ENCODE results near the gene FKBP9. TPM values are rescaled to one million over a fixed set of nuclear protein-coding genes. Genes with fewer than 3 reads are reported as not detected.

Gene FKBP9
- polyA plus RNA-seq, 1 donor from 2014 or later: 2.8 TPM

- TF ChIP-seq SMC3 (conservative IDR thresholded peaks at IDR 0.05; ENCODE audit: poor library complexity) (no peak), EP300 (conservative IDR thresholded peaks at IDR 0.05; ENCODE audit: poor library complexity, severe bottlenecking) (no peak), CTCF (IDR thresholded peaks at IDR 0.05; ENCODE audit: poor library complexity, severe bottlenecking) (no peak), POLR2AphosphoS5 (IDR thresholded peaks at IDR 0.05) (no peak), MXI1 (conservative IDR thresholded peaks at IDR 0.05; ENCODE audit: poor library complexity, severe bottlenecking) (no peak), RAD21 (conservative IDR thresholded peaks at IDR 0.05) (no peak), EZH2 (IDR thresholded peaks at IDR 0.05; ENCODE audit: borderline replicate concordance, insufficient read depth, low read length, poor library complexity, severe bottlenecking) (no peak), REST (IDR thresholded peaks at IDR 0.05; ENCODE audit: borderline replicate concordance) (no peak)
- Histone ChIP-seq H3K27ac (ENCODE audit: low read length) (no peak overlapping the region), H2AFZ (ENCODE audit: low read depth, low read length) (no peak overlapping the region), H3K4me2 (ENCODE audit: low read length) (no peak overlapping the region), H3K9ac (ENCODE audit: low read length) (no peak overlapping the region), H3K79me2 (replicated peaks; ENCODE audit: insufficient read depth, low read length) (peaks cover 19% of the 10 kb centered on the region), H3K27me3 (ENCODE audit: insufficient read depth, low read depth, low read length) (no peaks in the 10 kb centered on the region), H3F3A (ENCODE audit: insufficient read depth, low read length, poor library complexity, severe bottlenecking) (no peaks in the 10 kb centered on the region), H3K36me3 (ENCODE audit: insufficient read depth, low read length) (no peaks in the 10 kb centered on the region), H3K9me2 (ENCODE audit: insufficient read depth, low read length) (no peaks in the 10 kb centered on the region), H3K4me3 (ENCODE audit: low read length) (no peak overlapping the region), H3K9me3 (ENCODE audit: low read length) (no peaks in the 10 kb centered on the region), H4K20me1 (ENCODE audit: insufficient read depth) (no peaks in the 10 kb centered on the region)
Measured at GRCh38 chr7:32936689-32937088, 20.6 kb upstream of the FKBP9 start.

- no peak for TF ChIP-seq EZH2 (IDR thresholded peaks at IDR 0.05; ENCODE audit: borderline replicate concordance, insufficient read depth, low read length, poor library complexity, severe bottlenecking)
- no peak for TF ChIP-seq SMC3 (conservative IDR thresholded peaks at IDR 0.05; ENCODE audit: poor library complexity)
- no peak for TF ChIP-seq POLR2AphosphoS5 (IDR thresholded peaks at IDR 0.05)
- no peak for TF ChIP-seq REST (IDR thresholded peaks at IDR 0.05; ENCODE audit: borderline replicate concordance)
- no peak for TF ChIP-seq MXI1 (conservative IDR thresholded peaks at IDR 0.05; ENCODE audit: poor library complexity, severe bottlenecking)
- Histone ChIP-seq H3K79me2 (replicated peaks; ENCODE audit: insufficient read depth, low read length) (peaks cover 25% of the 10 kb centered on the region), H3K9ac (ENCODE audit: low read length) (no peak overlapping the region), H3K27me3 (ENCODE audit: insufficient read depth, low read depth, low read length) (no peaks in the 10 kb centered on the region), H3K4me2 (ENCODE audit: low read length) (no peak overlapping the region), H4K20me1 (ENCODE audit: insufficient read depth) (no peaks in the 10 kb centered on the region), H3K36me3 (ENCODE audit: insufficient read depth, low read length) (no peaks in the 10 kb centered on the region), H3K4me3 (ENCODE audit: low read length) (no peak overlapping the region), H3F3A (ENCODE audit: insufficient read depth, low read length, poor library complexity, severe bottlenecking) (peaks cover 5% of the 10 kb centered on the region), H3K9me3 (ENCODE audit: low read length) (no peaks in the 10 kb centered on the region), H3K9me2 (ENCODE audit: insufficient read depth, low read length) (no peaks in the 10 kb centered on the region), H3K27ac (ENCODE audit: low read length) (no peak overlapping the region), H2AFZ (ENCODE audit: low read depth, low read length) (no peak overlapping the region)
Measured at GRCh38 chr7:32937344-32938174, 19.7 kb upstream of the FKBP9 start.

Measured in neural cell (in vitro differentiated cells).